OCI-M2 (cell line): ENCODE data around the gene RNF17.

Source experiments
- DNase-seq: peaks from one replicate; lab custom pipeline; 2025; ENCODE audit not compliant: unreplicated experiment; lab: John Stamatoyannopoulos, UW

RNF17 gene

GRCh38 chr13:24860770-24861169 lies 96.8 kb downstream of the RNF17 start:
- DNase-seq: no peak

- DNase-seq: no peak
Measured at GRCh38 chr13:24861617-24862362, 97.8 kb downstream of the RNF17 start.

GRCh38 chr13:24863748-24864540 lies 100.0 kb downstream of the RNF17 start:
- DNase-seq: no peak

GRCh38 chr13:24864579-24864978 lies 100.6 kb downstream of the RNF17 start:
- DNase-seq: no peak

- no peak for DNase-seq
Measured at GRCh38 chr13:24865163-24865953, 101.4 kb downstream of the RNF17 start.

- no peak for DNase-seq
Measured at GRCh38 chr13:24866488-24866887, 102.5 kb downstream of the RNF17 start.

GRCh38 chr13:24868874-24869273 lies 104.9 kb downstream of the RNF17 start:
- DNase-seq: no peak

GRCh38 chr13:24870380-24870760 lies 106.4 kb downstream of the RNF17 start:
- DNase-seq: no peak

- DNase-seq: no peak
Measured at GRCh38 chr13:24875566-24875965, 111.6 kb downstream of the RNF17 start.

GRCh38 chr13:24877531-24877930 lies 113.6 kb downstream of the RNF17 start:
- DNase-seq: no peak

- no peak for DNase-seq
Measured at GRCh38 chr13:24878340-24878739, 114.4 kb downstream of the RNF17 start.

GRCh38 chr13:24882665-24883064 lies 118.7 kb downstream of the RNF17 start:
- DNase-seq: no peak

GRCh38 chr13:24887759-24888158 lies 123.8 kb downstream of the RNF17 start:
- no peak for DNase-seq

GRCh38 chr13:24888291-24888931 lies 124.4 kb downstream of the RNF17 start:
- no peak for DNase-seq

GRCh38 chr13:24890256-24890655 lies 126.3 kb downstream of the RNF17 start:
- no peak for DNase-seq

- DNase-seq: no peak
Measured at GRCh38 chr13:24891476-24892108, 127.6 kb downstream of the RNF17 start.

- DNase-seq: no peak
Measured at GRCh38 chr13:24892829-24893228, 128.9 kb downstream of the RNF17 start.

- no peak for DNase-seq
Measured at GRCh38 chr13:24893863-24894262, 129.9 kb downstream of the RNF17 start.

- DNase-seq: no peak
Measured at GRCh38 chr13:24894277-24894971, 130.5 kb downstream of the RNF17 start.

GRCh38 chr13:24894972-24895300 lies 131.0 kb downstream of the RNF17 start:
- DNase-seq: no peak
